Transverse colon (tissue), 4 donors: ENCODE data around the gene ARHGAP21.
"Not testable (repeated sequence)": the region's sequence is repeated elsewhere in the genome, so short reads cannot be mapped to it uniquely, and the experiment has no call there.

Experiments used
- CTCF ChIP-seq, 5 experiments: fragments of 200-600 bp in 3 of 5; fragments of 450-650 bp in 2 of 5; sonication (generic) in 3 of 5; IDR thresholded peaks; 1 replicate in 2 of 5; 2 replicates in 3 of 5; pipeline ENCODE4 v1.5.1; 2016 to 2017; ENCODE audit warnings: antibody characterized with exemption in 5 of 5, inconsistent platforms in 3 of 5, mild to moderate bottlenecking in 2 of 5, moderate library complexity in 1 of 5
- POLR2A ChIP-seq: fragments of 450-650 bp; IDR thresholded peaks from one replicate; pipeline ENCODE4 v1.6.1; 2016; ENCODE audit warnings: antibody characterized with exemption, mild to moderate bottlenecking, moderate library complexity
- POLR2AphosphoS5 ChIP-seq, 3 donors: sonication (generic); formaldehyde crosslinking; IDR thresholded peaks; one replicate each; pipeline ENCODE4 v1.6.1; 2016; ENCODE audit warnings: antibody characterized with exemption in 3 of 3

GRCh38 chr10:24764991-24765390, 41.3 kb upstream of the ARHGAP21 start:
- TF ChIP-seq POLR2A; CTCF (IDR thresholded peaks at IDR 0.05); POLR2AphosphoS5 (IDR thresholded peaks at IDR 0.05): not testable (repeated sequence)
